HepG2 (cell line): ENCODE measurements around the gene GRK5. TPM values are rescaled to one million over a fixed set of nuclear protein-coding genes. Genes with fewer than 3 reads are reported as not detected.

Experiments
- CCAR2 ChIP-seq: fragments of 200-400 bp; formaldehyde crosslinking; optimal IDR thresholded peaks from 2 replicates; pipeline ENCODE3; 2018; ENCODE audit warnings: low read depth, mild to moderate bottlenecking, low read length, moderate library complexity
- DNMT3B ChIP-seq: conservative IDR thresholded peaks from 2 replicates; pipeline ENCODE4 v1.6.1; 2016; ENCODE audit warnings: missing biosample characterization, control low read depth
- FOSL2 ChIP-seq: sonication (generic); formaldehyde crosslinking; IDR thresholded peaks from 2 replicates; pipeline ENCODE4 v1.4.0; 2020; ENCODE audit warnings: missing genetic modification reagents
- GTF2F1 ChIP-seq: fragments of 150-350 bp; IDR thresholded peaks from 2 replicates; pipeline ENCODE4 v1.6.1; 2014; ENCODE audit warnings: low read length
- HHEX ChIP-seq: IDR thresholded peaks from 2 replicates; pipeline ENCODE4 v1.6.1; 2016; ENCODE audit warnings: control low read depth
- HOXA3 ChIP-seq: sonication (generic); formaldehyde crosslinking; IDR thresholded peaks from 2 replicates; pipeline ENCODE4 v1.5.0; 2020; ENCODE audit warnings: missing genetic modification reagents
- MAFF ChIP-seq: IDR thresholded peaks from 2 replicates; pipeline ENCODE4 v1.6.1; 2011; ENCODE audit warnings: low read depth, low read length, improper control_type of control experiment
- NCOA5 ChIP-seq: sonication (generic); formaldehyde crosslinking; IDR thresholded peaks from 2 replicates; pipeline ENCODE4 v1.4.0; 2020; ENCODE audit warnings: missing genetic modification reagents
- NFIC ChIP-seq: IDR thresholded peaks from 2 replicates; pipeline ENCODE4 v1.6.1; 2012; ENCODE audit warnings: mild to moderate bottlenecking, low read length, inconsistent platforms
- NR2C2 ChIP-seq: sonication (generic); formaldehyde crosslinking; IDR thresholded peaks from 2 replicates; pipeline ENCODE4 v1.4.0; 2020; ENCODE audit warnings: missing genetic modification reagents, mild to moderate bottlenecking, moderate library complexity, borderline replicate concordance
- POLR2A ChIP-seq, 2 experiments: IDR thresholded peaks; 2 replicates each; pipeline ENCODE4 v1.6.1; 2011; ENCODE audit warnings: low read depth in 2 of 2, low read length in 2 of 2, mild to moderate bottlenecking in 1 of 2, moderate library complexity in 1 of 2; ENCODE audit not compliant: insufficient read depth in 1 of 2
- SMARCC2 ChIP-seq: fragments of 450-650 bp; IDR thresholded peaks from 2 replicates; pipeline ENCODE4 v1.6.1; 2017; ENCODE audit warnings: antibody characterized with exemption, mild to moderate bottlenecking
- SSRP1 ChIP-seq: IDR thresholded peaks from 2 replicates; pipeline ENCODE4 v1.6.1; 2016; ENCODE audit warnings: control low read depth
- ZNF329 ChIP-seq: sonication (generic); formaldehyde crosslinking; IDR thresholded peaks from 2 replicates; pipeline ENCODE4 v1.9.0; 2021; ENCODE audit warnings: low read depth, mild to moderate bottlenecking, missing genetic modification reagents
- ZNF775 ChIP-seq: sonication (generic); formaldehyde crosslinking; IDR thresholded peaks from 2 replicates; pipeline ENCODE4 v1.4.0; 2020; ENCODE audit warnings: missing genetic modification reagents, mild to moderate bottlenecking, moderate library complexity, borderline replicate concordance
- ZNF777 ChIP-seq: sonication (generic); formaldehyde crosslinking; IDR thresholded peaks from 2 replicates; pipeline ENCODE4 v1.4.0; 2020; ENCODE audit warnings: missing genetic modification reagents
- ZNF782 ChIP-seq: sonication (generic); formaldehyde crosslinking; IDR thresholded peaks from 2 replicates; pipeline ENCODE4 v1.4.0; 2020; ENCODE audit warnings: missing genetic modification reagents, mild to moderate bottlenecking, borderline replicate concordance
- polyA plus RNA-seq, 8 experiments: library from polyadenylated mRNA; depleted of rRNA in 3 of 8; stranded (reverse) in 7 of 8; unstranded in 1 of 8; fragments of >200 nt; fragmentation: Illumina TruSeq in 4 of 8; extraction: Trizol in 4 of 8; gene quantifications; 2 replicates each; pipeline versions ENCODE4 v1.2.1 to v1.2.3, GENCODE V29; 2011 to 2016; ENCODE audit warnings: low read depth in 4 of 8, missing spikeins in 1 of 8, mixed read lengths in 1 of 8; ENCODE audit not compliant: insufficient read depth in 1 of 8
- total RNA-seq, 5 experiments: library from RNA; depleted of rRNA; stranded (reverse); fragments of >200 nt; fragmentation: Illumina TruSeq; extraction: Trizol; gene quantifications; 2 replicates each; pipeline ENCODE4 v1.2.3, GENCODE V29; 2016; ENCODE audit warnings: low read depth in 1 of 5
- TF ChIP-seq, protein P1 (sequence below): sonication (generic); formaldehyde crosslinking; IDR thresholded peaks from 2 replicates; pipeline ENCODE4 v1.4.0; 2020; ENCODE audit warnings: missing genetic modification reagents, borderline replicate concordance
- TF ChIP-seq, protein P2 (sequence below): sonication (generic); formaldehyde crosslinking; IDR thresholded peaks from 2 replicates; pipeline ENCODE4 v1.5.0; 2020; ENCODE audit warnings: missing genetic modification reagents, mild to moderate bottlenecking, borderline replicate concordance
- TF ChIP-seq, protein P3 (sequence below): sonication (generic); formaldehyde crosslinking; IDR thresholded peaks from 2 replicates; pipeline ENCODE4 v1.9.0; 2021; ENCODE audit warnings: missing genetic modification reagents, mild to moderate bottlenecking, borderline replicate concordance
- TF ChIP-seq, protein P4 (sequence below): sonication (generic); formaldehyde crosslinking; IDR thresholded peaks from one replicate; pipeline ENCODE4 v1.5.1; 2020; ENCODE audit warnings: mild to moderate bottlenecking, missing genetic modification reagents; ENCODE audit errors: not compliant biosample characterization

GRK5 gene
- total and polyA plus RNA-seq, 2 of the 13 experiments (the other 11 are each of a cell fraction or from before 2014, with no cell fraction given), result 10.4 to 12.6 TPM

DNA sequence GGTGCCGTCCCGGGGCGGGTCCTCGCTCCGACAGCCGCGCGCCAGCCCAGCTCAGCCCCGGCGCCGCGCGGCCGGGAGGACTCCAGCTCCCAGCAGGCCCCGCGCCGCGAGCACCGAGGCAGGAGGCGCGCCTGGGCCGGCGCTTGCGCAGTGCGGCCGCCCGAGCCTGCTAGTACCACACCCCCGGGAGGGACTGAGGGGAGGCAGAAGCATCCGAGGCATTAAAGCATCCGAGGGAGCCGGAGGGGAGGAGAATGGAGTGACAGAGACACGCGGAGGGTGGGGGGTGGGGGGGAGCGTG, at the start of gene GRK5 (continued):
- peak; percentile 28; the same call in 1 of the 2 replicates for TF ChIP-seq HOXA3
- no peak for TF ChIP-seq ZNF775
- TF ChIP-seq, protein P1, sequence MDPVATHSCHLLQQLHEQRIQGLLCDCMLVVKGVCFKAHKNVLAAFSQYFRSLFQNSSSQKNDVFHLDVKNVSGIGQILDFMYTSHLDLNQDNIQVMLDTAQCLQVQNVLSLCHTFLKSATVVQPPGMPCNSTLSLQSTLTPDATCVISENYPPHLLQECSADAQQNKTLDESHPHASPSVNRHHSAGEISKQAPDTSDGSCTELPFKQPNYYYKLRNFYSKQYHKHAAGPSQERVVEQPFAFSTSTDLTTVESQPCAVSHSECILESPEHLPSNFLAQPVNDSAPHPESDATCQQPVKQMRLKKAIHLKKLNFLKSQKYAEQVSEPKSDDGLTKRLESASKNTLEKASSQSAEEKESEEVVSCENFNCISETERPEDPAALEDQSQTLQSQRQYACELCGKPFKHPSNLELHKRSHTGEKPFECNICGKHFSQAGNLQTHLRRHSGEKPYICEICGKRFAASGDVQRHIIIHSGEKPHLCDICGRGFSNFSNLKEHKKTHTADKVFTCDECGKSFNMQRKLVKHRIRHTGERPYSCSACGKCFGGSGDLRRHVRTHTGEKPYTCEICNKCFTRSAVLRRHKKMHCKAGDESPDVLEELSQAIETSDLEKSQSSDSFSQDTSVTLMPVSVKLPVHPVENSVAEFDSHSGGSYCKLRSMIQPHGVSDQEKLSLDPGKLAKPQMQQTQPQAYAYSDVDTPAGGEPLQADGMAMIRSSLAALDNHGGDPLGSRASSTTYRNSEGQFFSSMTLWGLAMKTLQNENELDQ (CRISPR knock-in tag), result no peak
- no peak for TF ChIP-seq NFIC
- no peak for TF ChIP-seq SSRP1
- TF ChIP-seq ZNF329 (CRISPR knock-in tag), result no peak
- TF ChIP-seq, protein P2, sequence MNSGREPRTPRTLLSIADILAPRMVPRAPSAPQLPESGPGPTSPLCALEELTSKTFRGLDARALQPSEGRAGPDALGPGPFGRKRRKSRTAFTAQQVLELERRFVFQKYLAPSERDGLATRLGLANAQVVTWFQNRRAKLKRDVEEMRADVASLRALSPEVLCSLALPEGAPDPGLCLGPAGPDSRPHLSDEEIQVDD (CRISPR knock-in tag), result no peak
- TF ChIP-seq NCOA5, result no peak
- TF ChIP-seq, protein P3, sequence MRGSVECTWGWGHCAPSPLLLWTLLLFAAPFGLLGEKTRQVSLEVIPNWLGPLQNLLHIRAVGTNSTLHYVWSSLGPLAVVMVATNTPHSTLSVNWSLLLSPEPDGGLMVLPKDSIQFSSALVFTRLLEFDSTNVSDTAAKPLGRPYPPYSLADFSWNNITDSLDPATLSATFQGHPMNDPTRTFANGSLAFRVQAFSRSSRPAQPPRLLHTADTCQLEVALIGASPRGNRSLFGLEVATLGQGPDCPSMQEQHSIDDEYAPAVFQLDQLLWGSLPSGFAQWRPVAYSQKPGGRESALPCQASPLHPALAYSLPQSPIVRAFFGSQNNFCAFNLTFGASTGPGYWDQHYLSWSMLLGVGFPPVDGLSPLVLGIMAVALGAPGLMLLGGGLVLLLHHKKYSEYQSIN (CRISPR knock-in tag), result no peak
- TF ChIP-seq ZNF777 (CRISPR knock-in tag), result peak; percentile 12; the same call in 1 of the 2 replicates
- TF ChIP-seq NR2C2 (CRISPR knock-in tag), result no peak
- no peak for TF ChIP-seq ZNF782 (CRISPR knock-in tag)
- peak in 1 of 2 experiments; percentile 60; a peak in 2 of 4 replicates for TF ChIP-seq POLR2A (IDR thresholded peaks at IDR 0.05; ENCODE audit: insufficient read depth in 1 of 2, low read depth in 2 of 2, low read length in 2 of 2)
- no peak for TF ChIP-seq CCAR2
- TF ChIP-seq FOSL2 (CRISPR knock-in tag), result no peak
- TF ChIP-seq MAFF, result no peak
- no peak for TF ChIP-seq SMARCC2
- TF ChIP-seq, protein P4, sequence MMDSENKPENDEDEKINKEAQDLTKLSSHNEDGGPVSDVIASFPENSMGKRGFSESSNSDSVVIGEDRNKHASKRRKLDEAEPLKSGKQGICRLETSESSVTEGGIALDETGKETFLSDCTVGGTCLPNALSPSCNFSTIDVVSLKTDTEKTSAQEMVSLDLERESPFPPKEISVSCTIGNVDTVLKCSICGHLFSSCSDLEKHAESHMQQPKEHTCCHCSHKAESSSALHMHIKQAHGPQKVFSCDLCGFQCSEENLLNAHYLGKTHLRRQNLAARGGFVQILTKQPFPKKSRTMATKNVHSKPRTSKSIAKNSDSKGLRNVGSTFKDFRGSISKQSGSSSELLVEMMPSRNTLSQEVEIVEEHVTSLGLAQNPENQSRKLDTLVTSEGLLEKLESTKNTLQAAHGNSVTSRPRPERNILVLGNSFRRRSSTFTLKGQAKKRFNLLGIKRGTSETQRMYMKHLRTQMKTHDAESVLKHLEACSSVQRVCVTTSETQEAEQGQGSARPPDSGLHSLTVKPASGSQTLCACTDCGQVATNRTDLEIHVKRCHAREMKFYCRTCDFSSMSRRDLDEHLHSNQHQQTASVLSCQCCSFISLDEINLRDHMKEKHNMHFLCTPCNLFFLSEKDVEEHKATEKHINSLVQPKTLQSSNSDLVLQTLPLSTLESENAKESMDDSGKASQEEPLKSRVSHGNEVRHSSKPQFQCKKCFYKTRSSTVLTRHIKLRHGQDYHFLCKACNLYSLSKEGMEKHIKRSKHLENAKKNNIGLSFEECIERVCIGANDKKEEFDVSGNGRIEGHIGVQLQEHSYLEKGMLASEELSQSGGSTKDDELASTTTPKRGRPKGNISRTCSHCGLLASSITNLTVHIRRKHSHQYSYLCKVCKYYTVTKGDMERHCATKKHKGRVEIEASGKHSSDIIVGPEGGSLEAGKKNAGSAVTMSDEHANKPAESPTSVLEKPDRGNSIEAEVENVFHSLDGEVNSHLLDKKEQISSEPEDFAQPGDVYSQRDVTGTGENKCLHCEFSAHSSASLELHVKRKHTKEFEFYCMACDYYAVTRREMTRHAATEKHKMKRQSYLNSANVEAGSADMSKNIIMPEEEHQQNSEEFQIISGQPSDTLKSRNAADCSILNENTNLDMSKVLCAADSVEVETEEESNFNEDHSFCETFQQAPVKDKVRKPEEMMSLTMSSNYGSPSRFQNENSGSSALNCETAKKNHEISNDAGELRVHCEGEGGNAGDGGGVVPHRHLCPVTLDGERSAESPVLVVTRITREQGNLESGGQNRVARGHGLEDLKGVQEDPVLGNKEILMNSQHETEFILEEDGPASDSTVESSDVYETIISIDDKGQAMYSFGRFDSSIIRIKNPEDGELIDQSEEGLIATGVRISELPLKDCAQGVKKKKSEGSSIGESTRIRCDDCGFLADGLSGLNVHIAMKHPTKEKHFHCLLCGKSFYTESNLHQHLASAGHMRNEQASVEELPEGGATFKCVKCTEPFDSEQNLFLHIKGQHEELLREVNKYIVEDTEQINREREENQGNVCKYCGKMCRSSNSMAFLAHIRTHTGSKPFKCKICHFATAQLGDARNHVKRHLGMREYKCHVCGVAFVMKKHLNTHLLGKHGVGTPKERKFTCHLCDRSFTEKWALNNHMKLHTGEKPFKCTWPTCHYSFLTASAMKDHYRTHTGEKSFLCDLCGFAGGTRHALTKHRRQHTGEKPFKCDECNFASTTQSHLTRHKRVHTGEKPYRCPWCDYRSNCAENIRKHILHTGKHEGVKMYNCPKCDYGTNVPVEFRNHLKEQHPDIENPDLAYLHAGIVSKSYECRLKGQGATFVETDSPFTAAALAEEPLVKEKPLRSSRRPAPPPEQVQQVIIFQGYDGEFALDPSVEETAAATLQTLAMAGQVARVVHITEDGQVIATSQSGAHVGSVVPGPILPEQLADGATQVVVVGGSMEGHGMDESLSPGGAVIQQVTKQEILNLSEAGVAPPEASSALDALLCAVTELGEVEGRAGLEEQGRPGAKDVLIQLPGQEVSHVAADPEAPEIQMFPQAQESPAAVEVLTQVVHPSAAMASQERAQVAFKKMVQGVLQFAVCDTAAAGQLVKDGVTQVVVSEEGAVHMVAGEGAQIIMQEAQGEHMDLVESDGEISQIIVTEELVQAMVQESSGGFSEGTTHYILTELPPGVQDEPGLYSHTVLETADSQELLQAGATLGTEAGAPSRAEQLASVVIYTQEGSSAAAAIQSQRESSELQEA (CRISPR knock-in tag), result no peak
- TF ChIP-seq DNMT3B (CRISPR knock-in tag), result no peak
- no peak for TF ChIP-seq GTF2F1
- TF ChIP-seq HHEX (CRISPR knock-in tag), result no peak
